ENCODE measurements around the gene ASTN2.

Gene ASTN2

GRCh38 chr9:116940614-116941215 lies 474.1 kb downstream of the ASTN2 start:
- DNase-seq (ENCODE audit: low read depth): no peak
- no peak for TF ChIP-seq CTCF (conservative IDR thresholded peaks at IDR 0.05; ENCODE audit: low read length)
- H3K4me3 ChIP-seq (ENCODE audit: low read length): no peak overlapping the region

- TF ChIP-seq CTCF (conservative IDR thresholded peaks at IDR 0.05; ENCODE audit: low read length): no peak
- no peak for DNase-seq (ENCODE audit: low read depth)
- no peak overlapping the region for H3K4me3 ChIP-seq (ENCODE audit: low read length)
Observed at GRCh38 chr9:116939614-116940013, 475.2 kb downstream of the ASTN2 start.

- no peak overlapping the region for H3K4me3 ChIP-seq (ENCODE audit: low read length)
- no peak for TF ChIP-seq CTCF (conservative IDR thresholded peaks at IDR 0.05; ENCODE audit: low read length)
- DNase-seq (ENCODE audit: low read depth): no peak
Observed at GRCh38 chr9:116939161-116939560, 475.7 kb downstream of the ASTN2 start.

- H3K4me3 ChIP-seq (ENCODE audit: low read length): no peak overlapping the region
- no peak for DNase-seq (ENCODE audit: low read depth)
- TF ChIP-seq CTCF (conservative IDR thresholded peaks at IDR 0.05; ENCODE audit: low read length): no peak
Observed at GRCh38 chr9:116937361-116937760, 477.5 kb downstream of the ASTN2 start.

- no peak for DNase-seq (ENCODE audit: low read depth)
- no peak overlapping the region for H3K4me3 ChIP-seq (ENCODE audit: low read length)
- TF ChIP-seq CTCF (conservative IDR thresholded peaks at IDR 0.05; ENCODE audit: low read length): no peak
Observed at GRCh38 chr9:116935149-116935897, 479.5 kb downstream of the ASTN2 start.

- no peak overlapping the region for H3K4me3 ChIP-seq (ENCODE audit: low read length)
- TF ChIP-seq CTCF (conservative IDR thresholded peaks at IDR 0.05; ENCODE audit: low read length): no peak
- DNase-seq (ENCODE audit: low read depth): no peak
Observed at GRCh38 chr9:116934131-116934530, 480.7 kb downstream of the ASTN2 start.

- no peak for TF ChIP-seq CTCF (conservative IDR thresholded peaks at IDR 0.05; ENCODE audit: low read length)
- no peak for DNase-seq (ENCODE audit: low read depth)
Observed at GRCh38 chr9:116933251-116933650, 481.6 kb downstream of the ASTN2 start.

More at GRCh38 chr9:116933251-116933650, 481.6 kb downstream of the ASTN2 start:
- no peak overlapping the region for H3K4me3 ChIP-seq (ENCODE audit: low read length)

Data from AG10803 (cell line).